Measurements from ENCODE around the gene PLB1. TPM values are rescaled to one million over a fixed set of nuclear protein-coding genes. Genes with fewer than 3 reads are reported as not detected.

Gene PLB1
- total RNA-seq, 6 experiments from 2014 or later, result 0.66 to 1.9 (median 1.1) TPM

DNA sequence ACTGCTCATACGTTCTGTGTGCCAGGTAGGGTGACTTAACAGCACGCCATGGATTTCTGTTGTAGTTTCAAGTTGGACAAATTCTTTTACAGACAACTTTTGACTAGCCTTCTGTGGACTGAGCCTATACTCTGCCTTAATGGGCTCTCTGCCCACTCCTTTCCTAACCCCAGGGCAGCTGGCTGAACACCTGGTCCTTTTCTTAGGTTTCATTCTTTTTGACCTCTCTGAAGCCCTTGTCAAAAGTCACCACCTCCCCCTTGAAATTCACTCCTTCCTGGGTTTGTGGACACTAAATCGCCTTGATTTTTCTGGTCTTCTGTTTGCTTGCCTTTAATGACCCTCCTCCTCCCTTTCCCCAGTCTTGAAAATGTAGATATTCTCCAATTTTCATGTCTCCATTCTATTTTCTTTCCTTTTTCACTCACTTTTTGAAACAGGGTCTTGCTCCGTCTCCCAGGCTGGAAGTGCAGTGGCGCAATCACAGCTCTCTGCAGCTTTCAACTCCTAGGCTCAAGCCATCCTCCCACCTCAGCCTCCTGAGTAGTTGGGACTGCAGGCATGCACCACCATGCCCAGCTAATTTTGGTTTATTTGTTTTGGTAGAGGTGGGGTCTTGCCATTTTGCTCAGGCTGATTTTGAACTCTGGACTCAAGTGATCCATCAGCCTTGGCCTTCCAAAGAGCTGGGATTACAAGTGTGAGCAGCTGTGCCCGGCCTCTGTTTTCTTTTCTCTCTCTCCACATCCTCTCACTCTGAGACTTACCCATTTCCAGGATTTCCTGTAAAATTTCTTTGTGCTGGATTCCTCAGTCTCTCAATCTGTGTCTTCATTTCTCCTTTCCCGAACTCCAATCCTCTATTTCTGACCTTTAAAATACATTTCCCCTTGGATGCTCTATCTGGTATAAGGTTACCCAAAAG is 112.9 kb downstream of the PLB1 start:
- no peak overlapping the region for H3K4me3 ChIP-seq
- H3K27me3 ChIP-seq, result no peaks in the 10 kb centered on the region
- 73% methylated on average over 6 of the region's 7 CpGs for WGBS (ENCODE audit: insufficient coverage, low coverage, low lambda C conversion rate, missing lambda C conversion rate)
- H3K4me1 ChIP-seq, result no peaks in the 10 kb centered on the region
- intact Hi-C loops (cut with DNase I), result no loop called here
- ATAC-seq (no peak), DNase-seq (no peak)
- H3K27ac ChIP-seq, result no peak overlapping the region
- no peaks in the 10 kb centered on the region for H3K36me3 ChIP-seq
- no peak for TF ChIP-seq POLR2A (IDR thresholded peaks at IDR 0.05)
- H3K9me3 ChIP-seq, result no peaks in the 10 kb centered on the region

DNA sequence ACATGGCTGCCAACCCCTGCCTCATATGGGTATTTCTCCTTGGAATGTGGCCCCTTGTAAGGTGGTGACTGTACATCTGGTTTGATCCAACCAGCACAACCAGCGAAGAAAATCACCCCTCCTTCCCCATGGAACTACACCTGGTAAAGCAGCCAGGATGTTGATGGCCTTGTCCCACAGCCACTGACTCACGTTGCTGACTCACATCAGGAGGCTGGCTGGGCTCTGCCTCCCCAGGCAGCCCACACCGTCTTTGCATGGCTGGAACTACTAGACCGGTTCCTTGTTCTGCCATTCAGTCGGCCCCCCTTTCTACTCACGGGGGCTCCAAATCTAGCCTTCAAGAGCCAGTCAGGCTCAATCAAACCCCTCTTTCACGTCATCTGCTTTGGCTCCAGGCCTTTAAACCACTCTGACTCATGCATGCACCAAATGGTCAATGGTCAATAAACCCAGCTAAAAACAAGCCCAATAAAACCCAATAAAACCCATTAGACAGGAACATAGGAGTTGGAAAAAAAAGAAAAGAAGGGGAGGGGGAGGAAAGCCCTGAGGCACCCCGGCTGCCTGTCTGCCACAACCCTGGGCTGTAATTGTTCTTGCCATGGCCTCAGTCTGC is 114.8 kb downstream of the PLB1 start:
- H3K36me3 ChIP-seq, result no peaks in the 10 kb centered on the region
- ATAC-seq, result peak in 1 of 4 donors; percentile 49

DNA sequence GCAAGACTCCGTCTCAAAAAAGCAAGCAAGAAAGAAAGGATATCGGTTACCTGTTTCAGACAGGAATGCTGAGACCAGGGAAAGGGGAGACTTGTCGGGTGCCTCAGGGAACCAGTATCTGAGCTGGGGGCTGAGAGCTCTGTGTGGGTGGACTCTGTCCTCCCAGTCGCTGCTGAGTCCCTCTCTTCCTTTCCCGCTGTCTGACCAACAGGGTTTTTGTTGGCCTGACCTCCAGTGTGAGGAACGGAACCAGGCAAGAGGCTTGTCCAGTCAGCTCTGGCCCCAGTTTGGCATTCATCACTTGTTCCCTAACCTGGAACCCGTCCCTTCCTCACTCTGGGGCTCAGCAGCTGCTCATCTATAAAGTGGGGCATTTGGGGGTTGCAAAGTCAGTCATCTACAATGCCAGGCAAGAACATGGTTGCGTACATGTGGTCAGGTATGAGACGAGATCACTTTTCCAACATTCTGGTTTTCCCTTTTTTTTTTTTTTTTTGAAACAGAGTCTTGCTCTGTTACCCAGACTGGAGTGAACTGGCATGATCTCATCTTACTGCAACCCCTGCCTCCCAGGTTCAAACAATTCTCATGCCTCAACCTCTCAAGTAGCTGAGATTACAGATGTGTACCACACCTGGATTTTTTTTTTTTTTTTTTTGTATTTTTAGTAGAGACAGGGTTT is 116.4 kb downstream of the PLB1 start:
- TF ChIP-seq POLR2A (IDR thresholded peaks at IDR 0.05), result no peak
- TF ChIP-seq, protein P1, sequence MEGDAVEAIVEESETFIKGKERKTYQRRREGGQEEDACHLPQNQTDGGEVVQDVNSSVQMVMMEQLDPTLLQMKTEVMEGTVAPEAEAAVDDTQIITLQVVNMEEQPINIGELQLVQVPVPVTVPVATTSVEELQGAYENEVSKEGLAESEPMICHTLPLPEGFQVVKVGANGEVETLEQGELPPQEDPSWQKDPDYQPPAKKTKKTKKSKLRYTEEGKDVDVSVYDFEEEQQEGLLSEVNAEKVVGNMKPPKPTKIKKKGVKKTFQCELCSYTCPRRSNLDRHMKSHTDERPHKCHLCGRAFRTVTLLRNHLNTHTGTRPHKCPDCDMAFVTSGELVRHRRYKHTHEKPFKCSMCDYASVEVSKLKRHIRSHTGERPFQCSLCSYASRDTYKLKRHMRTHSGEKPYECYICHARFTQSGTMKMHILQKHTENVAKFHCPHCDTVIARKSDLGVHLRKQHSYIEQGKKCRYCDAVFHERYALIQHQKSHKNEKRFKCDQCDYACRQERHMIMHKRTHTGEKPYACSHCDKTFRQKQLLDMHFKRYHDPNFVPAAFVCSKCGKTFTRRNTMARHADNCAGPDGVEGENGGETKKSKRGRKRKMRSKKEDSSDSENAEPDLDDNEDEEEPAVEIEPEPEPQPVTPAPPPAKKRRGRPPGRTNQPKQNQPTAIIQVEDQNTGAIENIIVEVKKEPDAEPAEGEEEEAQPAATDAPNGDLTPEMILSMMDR (IDR thresholded peaks at IDR 0.05), result no peak
- H3K4me3 ChIP-seq, result no peak overlapping the region
- no peaks in the 10 kb centered on the region for H3K27me3 ChIP-seq
- H3K4me1 ChIP-seq, result no peaks in the 10 kb centered on the region
- no peak for DNase-seq
- H3K36me3 ChIP-seq, result no peaks in the 10 kb centered on the region
- H3K9me3 ChIP-seq, result no peaks in the 10 kb centered on the region
- 93% methylated on average over 5 of the region's 9 CpGs for WGBS (ENCODE audit: insufficient coverage, low coverage, low lambda C conversion rate, missing lambda C conversion rate)
- H3K27ac ChIP-seq, result no peak overlapping the region
- ATAC-seq, result no peak
- intact Hi-C loops (cut with DNase I), result loop anchor here in 1 of 2 donors (10.0 kb wide), 1 partner anchor 143 kb away; the partner anchor contains the start of gene PPP1CB

More for the DNA sequence above, 114.8 kb downstream of the PLB1 start:
- Histone ChIP-seq H3K27ac (no peak overlapping the region), H3K27me3 (no peaks in the 10 kb centered on the region), H3K4me3 (no peak overlapping the region), H3K9me3 (no peaks in the 10 kb centered on the region), H3K4me1 (no peaks in the 10 kb centered on the region)
- TF ChIP-seq, protein P1 (IDR thresholded peaks at IDR 0.05), result no peak
- TF ChIP-seq POLR2A (IDR thresholded peaks at IDR 0.05), result no peak
- DNase-seq, result no peak
- 72% methylated on average over 5 of the region's 8 CpGs for WGBS (ENCODE audit: insufficient coverage, low coverage, low lambda C conversion rate, missing lambda C conversion rate)
- intact Hi-C loops (cut with DNase I), result loop anchor here in 1 of 2 donors (10.0 kb wide), 1 partner anchor 144 kb away; the partner anchor contains the start of gene PPP1CB

DNA sequence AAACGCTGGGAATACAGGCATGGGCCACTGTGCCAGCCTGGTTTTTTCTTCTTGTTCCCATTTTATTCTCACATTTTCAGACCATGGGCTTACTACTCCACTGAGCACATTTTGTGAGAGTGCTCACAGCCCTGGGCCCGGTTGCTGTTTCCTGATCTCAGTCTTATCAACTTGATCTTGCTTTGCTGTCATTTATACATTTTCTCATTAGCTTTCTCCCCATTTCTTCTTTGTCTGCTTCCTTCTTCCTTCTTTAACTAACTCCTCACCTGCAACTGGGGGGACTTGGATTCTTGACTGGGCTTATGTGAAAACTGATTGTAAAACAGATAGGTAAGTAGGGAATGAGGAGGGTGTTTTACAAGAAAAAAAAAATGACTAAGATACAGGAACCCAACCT is 117.3 kb downstream of the PLB1 start:
- H3K27me3 ChIP-seq, result no peaks in the 10 kb centered on the region
- no peak for TF ChIP-seq POLR2A (IDR thresholded peaks at IDR 0.05)
- TF ChIP-seq, protein P1 (IDR thresholded peaks at IDR 0.05), result no peak
- no peaks in the 10 kb centered on the region for H3K36me3 ChIP-seq
- intact Hi-C loops (cut with DNase I), result loop anchor here in 1 of 2 donors (10.0 kb wide), 1 partner anchor 142 kb away; the partner anchor contains the start of gene PPP1CB
- DNase-seq, result no peak
- 71% methylated on average over 2 of the region's 2 CpGs for WGBS (ENCODE audit: insufficient coverage, low coverage, low lambda C conversion rate, missing lambda C conversion rate)
- no peak overlapping the region for H3K4me3 ChIP-seq
- no peaks in the 10 kb centered on the region for H3K9me3 ChIP-seq
- no peak overlapping the region for H3K27ac ChIP-seq
- H3K4me1 ChIP-seq, result no peaks in the 10 kb centered on the region
- ATAC-seq, result no peak

Data from right lobe of liver (tissue), 6 donors.